Measurements from ENCODE around the gene SPI1.

SPI1 gene

DNA sequence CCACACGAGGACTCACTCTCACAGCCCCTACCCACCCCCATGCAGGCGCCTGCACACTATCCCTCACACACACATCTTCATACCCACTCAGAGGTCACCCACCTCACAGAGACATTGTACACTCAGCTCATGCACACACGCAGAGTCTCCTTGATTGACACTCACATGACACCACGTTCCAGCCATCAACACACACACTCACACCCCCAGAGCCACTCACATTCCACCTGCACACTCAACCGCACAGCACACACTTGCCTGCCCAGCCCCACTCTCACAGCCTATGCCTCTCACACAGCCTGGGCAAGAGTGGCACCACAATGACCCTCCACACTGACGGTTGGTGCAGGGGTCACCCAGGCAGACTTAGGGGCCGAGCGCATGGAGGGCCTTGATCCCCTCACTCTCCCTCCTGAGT lies 2.2 kb downstream of the SPI1 start:
- H3K4me1 ChIP-seq (ENCODE audit: control insufficient read depth in 2 of 2, insufficient read depth in 2 of 2, low read length in 2 of 2) = no peaks in the 10 kb centered on the region
- H3K27ac ChIP-seq (ENCODE audit: low read depth in 2 of 2, low read length in 2 of 2) = peak overlapping the region in 1 of 2 donors; percentile 86
- peak overlapping the region in 1 of 2 donors; percentile 67 for H3K4me3 ChIP-seq (ENCODE audit: low read length in 2 of 2)
- no peaks in the 10 kb centered on the region for H3K9me3 ChIP-seq (ENCODE audit: control insufficient read depth in 2 of 2, low read length in 2 of 2)
- H3K9ac ChIP-seq (ENCODE audit: low read depth in 1 of 2, low read length in 2 of 2) = no peak overlapping the region
- H3K27me3 ChIP-seq (ENCODE audit: control insufficient read depth in 2 of 2, insufficient read depth in 2 of 2, low read length in 2 of 2) = no peaks in the 10 kb centered on the region
- no peaks in the 10 kb centered on the region for H3K36me3 ChIP-seq (ENCODE audit: control insufficient read depth in 2 of 2, insufficient read depth in 2 of 2, low read length in 2 of 2)

DNA sequence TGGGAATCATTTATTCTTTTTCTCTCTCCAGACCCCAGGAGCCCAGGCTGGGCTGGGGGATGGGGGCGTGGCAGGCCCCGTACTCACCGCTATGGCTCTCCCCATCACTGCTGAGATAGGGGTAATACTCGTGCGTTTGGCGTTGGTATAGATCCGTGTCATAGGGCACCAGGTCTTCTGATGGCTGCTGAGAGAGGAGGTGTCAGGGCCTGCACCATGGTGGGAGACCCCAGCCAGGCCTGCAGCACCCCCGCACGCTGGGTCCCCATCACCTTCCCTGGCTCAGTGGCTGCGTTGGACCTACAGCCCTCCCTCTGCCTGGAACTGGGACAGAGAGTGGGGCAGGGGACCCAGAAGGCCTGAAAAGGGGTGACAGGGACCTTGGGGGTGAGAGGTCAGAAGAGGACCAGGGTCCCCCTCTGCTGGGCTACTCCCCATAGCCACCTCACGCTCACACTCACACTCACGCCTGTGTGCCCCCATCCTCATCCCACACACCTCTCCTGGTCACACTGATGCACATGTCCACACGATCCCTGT lies 2.7 kb downstream of the SPI1 start:
- H3K36me3 ChIP-seq (ENCODE audit: control insufficient read depth in 2 of 2, insufficient read depth in 2 of 2, low read length in 2 of 2) = no peaks in the 10 kb centered on the region
- H3K27ac ChIP-seq (ENCODE audit: low read depth in 2 of 2, low read length in 2 of 2) = peak overlapping the region in 1 of 2 donors; percentile 32
- H3K4me1 ChIP-seq (ENCODE audit: control insufficient read depth in 2 of 2, insufficient read depth in 2 of 2, low read length in 2 of 2) = no peaks in the 10 kb centered on the region
- H3K27me3 ChIP-seq (ENCODE audit: control insufficient read depth in 2 of 2, insufficient read depth in 2 of 2, low read length in 2 of 2) = no peaks in the 10 kb centered on the region
- H3K9me3 ChIP-seq (ENCODE audit: control insufficient read depth in 2 of 2, low read length in 2 of 2) = no peaks in the 10 kb centered on the region
- H3K4me3 ChIP-seq (ENCODE audit: low read length in 2 of 2) = peak overlapping the region in 1 of 2 donors; percentile 67
- no peak overlapping the region for H3K9ac ChIP-seq (ENCODE audit: low read depth in 1 of 2, low read length in 2 of 2)

DNA sequence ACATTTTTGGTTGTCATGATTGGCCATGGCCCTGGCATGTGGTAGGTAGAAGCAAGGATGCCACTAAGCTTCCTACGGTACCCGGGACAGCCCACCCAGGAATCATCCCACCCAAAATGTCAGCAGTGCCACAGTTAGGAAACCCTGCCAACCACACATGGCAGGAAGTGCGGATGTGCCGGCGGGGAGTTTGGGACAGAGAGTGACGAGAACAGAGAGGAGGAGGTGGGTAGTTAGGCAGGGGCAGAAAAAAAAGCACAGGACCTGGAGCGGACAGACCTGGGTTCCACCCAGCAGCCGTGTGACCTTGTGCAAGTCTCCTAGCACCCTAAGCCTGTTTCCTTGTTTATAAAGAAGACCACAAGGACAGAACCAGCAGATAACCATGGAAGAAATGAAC lies 3.3 kb downstream of the SPI1 start:
- no peaks in the 10 kb centered on the region for H3K36me3 ChIP-seq (ENCODE audit: control insufficient read depth in 2 of 2, insufficient read depth in 2 of 2, low read length in 2 of 2)
- no peaks in the 10 kb centered on the region for H3K9me3 ChIP-seq (ENCODE audit: control insufficient read depth in 2 of 2, low read length in 2 of 2)
- no peak overlapping the region for H3K9ac ChIP-seq (ENCODE audit: low read depth in 1 of 2, low read length in 2 of 2)
- H3K27me3 ChIP-seq (ENCODE audit: control insufficient read depth in 2 of 2, insufficient read depth in 2 of 2, low read length in 2 of 2) = no peaks in the 10 kb centered on the region
- no peak overlapping the region for H3K27ac ChIP-seq (ENCODE audit: low read depth in 2 of 2, low read length in 2 of 2)
- no peaks in the 10 kb centered on the region for H3K4me1 ChIP-seq (ENCODE audit: control insufficient read depth in 2 of 2, insufficient read depth in 2 of 2, low read length in 2 of 2)
- H3K4me3 ChIP-seq (ENCODE audit: low read length in 2 of 2) = peak overlapping the region in 1 of 2 donors; percentile 20

DNA sequence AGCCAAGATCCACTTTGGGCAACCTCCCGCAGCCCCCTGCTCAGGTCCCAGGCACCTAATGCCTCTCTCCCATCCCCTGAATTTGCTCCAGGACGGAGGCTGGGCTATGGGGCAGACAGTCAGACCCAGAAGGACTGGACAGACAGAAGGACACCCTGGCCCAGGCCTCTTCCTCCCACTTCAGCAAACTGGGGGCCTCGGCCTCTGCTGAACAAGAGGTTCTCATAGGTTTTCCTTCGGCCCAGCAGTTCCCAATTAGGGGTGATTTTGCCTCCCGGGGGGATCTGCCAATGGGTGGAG lies 3.7 kb downstream of the SPI1 start:
- H3K9ac ChIP-seq (ENCODE audit: low read depth in 1 of 2, low read length in 2 of 2) = no peak overlapping the region
- peak overlapping the region in 1 of 2 donors; percentile 20 for H3K4me3 ChIP-seq (ENCODE audit: low read length in 2 of 2)
- H3K4me1 ChIP-seq (ENCODE audit: control insufficient read depth in 2 of 2, insufficient read depth in 2 of 2, low read length in 2 of 2) = no peaks in the 10 kb centered on the region
- no peaks in the 10 kb centered on the region for H3K36me3 ChIP-seq (ENCODE audit: control insufficient read depth in 2 of 2, insufficient read depth in 2 of 2, low read length in 2 of 2)
- H3K27ac ChIP-seq (ENCODE audit: low read depth in 2 of 2, low read length in 2 of 2) = no peak overlapping the region
- H3K9me3 ChIP-seq (ENCODE audit: control insufficient read depth in 2 of 2, low read length in 2 of 2) = no peaks in the 10 kb centered on the region
- no peaks in the 10 kb centered on the region for H3K27me3 ChIP-seq (ENCODE audit: control insufficient read depth in 2 of 2, insufficient read depth in 2 of 2, low read length in 2 of 2)

DNA sequence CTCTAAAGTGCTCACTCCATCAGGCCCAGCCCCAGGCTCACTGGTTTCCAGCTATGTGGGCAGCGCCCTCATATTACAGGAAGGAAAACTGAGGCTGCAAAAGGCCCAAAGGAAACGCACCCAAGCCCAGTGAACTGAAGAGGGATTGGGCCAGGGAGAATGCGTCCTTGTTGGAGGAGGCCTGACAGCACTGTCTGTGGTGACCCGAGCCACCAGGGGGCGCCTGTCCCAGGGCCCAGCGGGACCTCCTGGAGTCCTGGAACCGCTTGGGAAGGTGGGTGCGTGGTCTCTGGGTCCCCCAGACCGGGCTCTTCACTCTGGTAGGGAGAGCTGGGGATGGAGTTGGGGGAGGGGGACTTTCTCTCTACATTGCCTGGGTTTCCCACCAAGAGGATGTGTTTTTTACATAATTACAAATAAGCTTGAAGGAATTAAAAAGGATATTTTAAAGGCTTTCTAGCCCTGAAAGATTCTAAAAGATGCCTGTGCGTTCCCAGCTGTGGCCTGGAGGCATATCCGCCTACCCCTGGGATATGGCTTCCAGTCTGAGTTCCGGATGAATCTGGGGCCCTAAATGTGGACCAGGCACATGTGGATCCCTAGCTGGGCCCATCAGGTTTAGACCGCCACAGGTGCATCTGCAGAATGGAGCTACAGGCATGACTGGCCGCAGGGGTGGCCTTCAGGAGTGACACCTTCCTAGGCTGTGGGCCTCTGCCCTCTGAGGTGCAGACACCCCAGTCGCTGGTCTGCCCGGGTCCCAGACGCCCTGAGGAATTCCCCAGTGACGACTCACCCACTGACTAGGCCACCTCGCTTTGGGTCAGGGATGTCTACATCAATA lies 4.2 kb downstream of the SPI1 start:
- H3K27ac ChIP-seq (ENCODE audit: low read depth in 2 of 2, low read length in 2 of 2) = no peak overlapping the region
- H3K9me3 ChIP-seq (ENCODE audit: control insufficient read depth in 2 of 2, low read length in 2 of 2) = no peaks in the 10 kb centered on the region

DNA sequence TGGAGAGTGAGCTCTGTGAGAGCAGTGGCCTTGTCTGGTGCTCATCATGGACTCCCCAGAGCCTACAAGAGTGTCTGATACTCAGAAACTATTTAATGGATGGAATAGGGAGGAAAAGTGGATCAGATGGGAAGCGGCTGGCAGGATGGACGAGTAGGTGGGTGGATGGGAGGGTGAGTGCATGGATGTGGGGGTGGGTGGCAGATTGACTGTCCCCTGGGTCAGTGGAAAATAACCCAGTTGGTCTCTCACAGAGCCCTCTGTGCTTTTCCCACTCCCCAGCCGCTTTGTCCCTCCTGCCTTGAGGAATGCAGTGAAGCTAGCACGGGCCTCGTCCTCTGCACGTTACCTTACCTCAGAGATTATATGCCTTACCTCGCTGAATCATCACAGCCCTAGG lies 5.9 kb downstream of the SPI1 start:
- H3K9me3 ChIP-seq (ENCODE audit: control insufficient read depth in 2 of 2, low read length in 2 of 2) = no peaks in the 10 kb centered on the region
- H3K27ac ChIP-seq (ENCODE audit: low read depth in 2 of 2, low read length in 2 of 2) = no peak overlapping the region
- H3K4me1 ChIP-seq (ENCODE audit: control insufficient read depth in 2 of 2, insufficient read depth in 2 of 2, low read length in 2 of 2) = no peaks in the 10 kb centered on the region
- H3K27me3 ChIP-seq (ENCODE audit: control insufficient read depth in 2 of 2, insufficient read depth in 2 of 2, low read length in 2 of 2) = no peaks in the 10 kb centered on the region
- H3K36me3 ChIP-seq (ENCODE audit: control insufficient read depth in 2 of 2, insufficient read depth in 2 of 2, low read length in 2 of 2) = no peaks in the 10 kb centered on the region
- no peak overlapping the region for H3K9ac ChIP-seq (ENCODE audit: low read depth in 1 of 2, low read length in 2 of 2)
- no peak overlapping the region for H3K4me3 ChIP-seq (ENCODE audit: low read length in 2 of 2)

More for the DNA sequence above, 4.2 kb downstream of the SPI1 start:
- Histone ChIP-seq H3K4me3 (ENCODE audit: low read length in 2 of 2) (no peak overlapping the region), H3K4me1 (ENCODE audit: control insufficient read depth in 2 of 2, insufficient read depth in 2 of 2, low read length in 2 of 2) (no peaks in the 10 kb centered on the region), H3K9ac (ENCODE audit: low read depth in 1 of 2, low read length in 2 of 2) (peak overlapping the region in 1 of 2 donors; percentile 7), H3K36me3 (ENCODE audit: control insufficient read depth in 2 of 2, insufficient read depth in 2 of 2, low read length in 2 of 2) (no peaks in the 10 kb centered on the region), H3K27me3 (ENCODE audit: control insufficient read depth in 2 of 2, insufficient read depth in 2 of 2, low read length in 2 of 2) (no peaks in the 10 kb centered on the region)

DNA sequence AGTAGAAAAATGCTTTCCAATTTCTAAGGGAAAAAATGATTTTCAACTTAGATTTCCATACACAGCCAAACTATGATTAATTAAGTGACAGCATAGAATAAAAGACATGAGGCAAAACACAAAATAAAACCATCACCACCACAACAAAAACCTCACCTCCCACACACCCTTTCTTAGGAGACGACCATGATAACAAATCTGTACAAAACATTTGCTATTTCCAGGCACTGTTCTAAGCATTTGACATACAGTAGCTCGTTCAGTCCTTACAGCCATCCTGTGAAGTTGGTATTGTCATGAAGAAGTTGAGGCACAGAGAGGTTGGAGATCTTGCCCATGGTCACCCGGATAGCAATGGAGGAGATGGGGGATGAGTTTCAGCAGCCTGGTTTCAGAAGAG lies 8.7 kb downstream of the SPI1 start:
- H3K9ac ChIP-seq (ENCODE audit: low read depth in 1 of 2, low read length in 2 of 2) = no peak overlapping the region
- H3K9me3 ChIP-seq (ENCODE audit: control insufficient read depth in 2 of 2, low read length in 2 of 2) = no peaks in the 10 kb centered on the region
- H3K4me1 ChIP-seq (ENCODE audit: control insufficient read depth in 2 of 2, insufficient read depth in 2 of 2, low read length in 2 of 2) = no peaks in the 10 kb centered on the region
- H3K27me3 ChIP-seq (ENCODE audit: control insufficient read depth in 2 of 2, insufficient read depth in 2 of 2, low read length in 2 of 2) = no peaks in the 10 kb centered on the region
- H3K36me3 ChIP-seq (ENCODE audit: control insufficient read depth in 2 of 2, insufficient read depth in 2 of 2, low read length in 2 of 2) = no peaks in the 10 kb centered on the region
- H3K4me3 ChIP-seq (ENCODE audit: low read length in 2 of 2) = no peak overlapping the region
- no peak overlapping the region for H3K27ac ChIP-seq (ENCODE audit: low read depth in 2 of 2, low read length in 2 of 2)

DNA sequence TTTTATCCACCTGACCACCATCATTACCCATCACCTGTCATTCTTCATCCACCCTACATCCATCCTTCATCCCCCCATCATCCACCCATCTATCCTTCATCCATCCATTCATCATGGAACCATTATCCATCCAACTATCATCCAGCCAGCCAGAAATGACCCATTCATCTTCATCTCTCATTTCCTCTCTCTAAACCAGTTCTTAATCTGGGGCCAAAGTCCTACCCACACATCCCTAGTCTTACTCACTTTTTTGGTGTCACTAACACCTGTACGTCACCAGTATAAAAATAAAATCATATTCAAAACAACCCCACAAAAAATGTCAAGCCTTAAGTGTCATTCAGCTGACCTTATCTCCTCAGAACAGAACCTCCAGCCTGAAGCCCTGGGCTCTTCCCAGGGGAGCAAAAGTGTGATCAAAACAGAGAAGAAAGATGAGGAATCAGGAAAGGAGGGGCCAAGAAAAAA lies 12.3 kb downstream of the SPI1 start:
- Histone ChIP-seq H3K4me1 (ENCODE audit: control insufficient read depth in 2 of 2, insufficient read depth in 2 of 2, low read length in 2 of 2) (no peaks in the 10 kb centered on the region), H3K27me3 (ENCODE audit: control insufficient read depth in 2 of 2, insufficient read depth in 2 of 2, low read length in 2 of 2) (no peaks in the 10 kb centered on the region), H3K36me3 (ENCODE audit: control insufficient read depth in 2 of 2, insufficient read depth in 2 of 2, low read length in 2 of 2) (no peaks in the 10 kb centered on the region), H3K9me3 (ENCODE audit: control insufficient read depth in 2 of 2, low read length in 2 of 2) (no peaks in the 10 kb centered on the region), H3K4me3 (ENCODE audit: low read length in 2 of 2) (no peak overlapping the region), H3K27ac (ENCODE audit: low read depth in 2 of 2, low read length in 2 of 2) (no peak overlapping the region), H3K9ac (ENCODE audit: low read depth in 1 of 2, low read length in 2 of 2) (no peak overlapping the region)

DNA sequence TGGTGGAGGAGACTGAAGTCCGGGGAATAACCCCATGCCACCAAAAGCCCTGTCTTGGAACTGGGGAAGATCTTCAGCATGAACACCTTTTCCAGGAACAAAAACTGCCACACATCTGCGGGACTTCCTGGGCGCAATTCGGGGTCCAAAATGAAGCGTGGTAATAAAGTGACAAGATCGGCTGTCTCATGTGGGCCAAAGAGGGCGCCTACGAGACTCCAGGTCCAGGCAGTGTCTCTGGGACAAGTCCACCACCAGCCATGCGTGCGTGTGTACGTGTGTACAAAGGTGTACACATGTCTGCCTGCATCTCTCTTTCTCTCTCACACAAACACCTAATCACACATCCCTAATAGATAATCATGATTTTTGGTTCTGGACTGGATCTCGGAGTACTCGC lies 16.9 kb downstream of the SPI1 start:
- no peak overlapping the region for H3K27ac ChIP-seq (ENCODE audit: low read depth in 2 of 2, low read length in 2 of 2)
- no peaks in the 10 kb centered on the region for H3K9me3 ChIP-seq (ENCODE audit: control insufficient read depth in 2 of 2, low read length in 2 of 2)
- no peaks in the 10 kb centered on the region for H3K4me1 ChIP-seq (ENCODE audit: control insufficient read depth in 2 of 2, insufficient read depth in 2 of 2, low read length in 2 of 2)
- peaks cover 0 to 3% of the 10 kb centered on the region in 2 donors for H3K36me3 ChIP-seq (ENCODE audit: control insufficient read depth in 2 of 2, insufficient read depth in 2 of 2, low read length in 2 of 2)
- H3K27me3 ChIP-seq (ENCODE audit: control insufficient read depth in 2 of 2, insufficient read depth in 2 of 2, low read length in 2 of 2) = no peaks in the 10 kb centered on the region
- no peak overlapping the region for H3K9ac ChIP-seq (ENCODE audit: low read depth in 1 of 2, low read length in 2 of 2)
- H3K4me3 ChIP-seq (ENCODE audit: low read length in 2 of 2) = no peak overlapping the region

DNA sequence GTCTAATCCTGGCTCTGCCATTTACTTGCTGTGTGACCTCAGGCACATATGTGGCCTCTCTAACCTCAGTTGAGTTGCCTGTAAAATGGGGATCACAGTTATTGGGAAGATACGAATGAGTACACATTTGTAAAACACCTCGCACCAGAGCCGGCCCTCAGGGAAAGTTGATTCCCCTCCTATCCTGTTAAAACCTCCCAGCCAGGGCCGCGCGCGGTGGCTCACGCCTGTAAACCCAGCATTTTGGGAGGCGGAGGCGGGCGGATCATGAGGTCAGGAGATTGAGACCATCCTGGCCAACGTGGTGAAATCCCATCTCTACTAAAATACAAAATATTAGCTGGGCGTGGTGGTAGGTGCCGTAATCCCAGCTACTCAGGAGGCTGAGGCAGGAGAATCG lies 18.0 kb downstream of the SPI1 start:
- Histone ChIP-seq H3K27ac (ENCODE audit: low read depth in 2 of 2, low read length in 2 of 2) (no peak overlapping the region), H3K9me3 (ENCODE audit: control insufficient read depth in 2 of 2, low read length in 2 of 2) (no peaks in the 10 kb centered on the region), H3K4me3 (ENCODE audit: low read length in 2 of 2) (no peak overlapping the region), H3K27me3 (ENCODE audit: control insufficient read depth in 2 of 2, insufficient read depth in 2 of 2, low read length in 2 of 2) (no peaks in the 10 kb centered on the region), H3K36me3 (ENCODE audit: control insufficient read depth in 2 of 2, insufficient read depth in 2 of 2, low read length in 2 of 2) (peaks cover 0 to 3% of the 10 kb centered on the region in 2 donors), H3K9ac (ENCODE audit: low read depth in 1 of 2, low read length in 2 of 2) (no peak overlapping the region), H3K4me1 (ENCODE audit: control insufficient read depth in 2 of 2, insufficient read depth in 2 of 2, low read length in 2 of 2) (peaks cover 0 to 5% of the 10 kb centered on the region in 2 donors)

Data from mucosa of rectum (tissue), 2 donors.